Measurements from ENCODE around the gene CCDC88C.

GRCh38 chr14:91244501-91244901, 173.1 kb downstream of the CCDC88C start, which contains the start of gene GPR68:
- TF ChIP-seq CTCF (IDR thresholded peaks at IDR 0.05) (no peak), POLR2A (IDR thresholded peaks at IDR 0.05) (no peak), POLR2AphosphoS5 (IDR thresholded peaks at IDR 0.05) (no peak), EP300 (IDR thresholded peaks at IDR 0.05) (no peak)
